HCT116 (cell line): ENCODE results near the gene CKAP4.

ENCODE experiments used
- EZH2 ChIP-seq: fragments of 200-600 bp; sonication (generic); IDR thresholded peaks from 2 replicates; pipeline ENCODE4 v1.6.1; 2017; ENCODE audit warnings: antibody characterized with exemption, mixed run types
- POLR2A ChIP-seq: IDR thresholded peaks from 2 replicates; pipeline ENCODE4 v1.7.0; 2011; ENCODE audit warnings: borderline replicate concordance; ENCODE audit not compliant: insufficient read depth, insufficient read length; ENCODE audit errors: extremely low read depth
- SRF ChIP-seq: IDR thresholded peaks from 2 replicates; pipeline ENCODE4 v1.6.1; 2012; ENCODE audit warnings: low read depth
- TF ChIP-seq, protein P1 (sequence below), 3 experiments: fragments of 200-600 bp in 1 of 3; sonication (generic) in 1 of 3; IDR thresholded peaks in 2 of 3; conservative IDR thresholded peaks in 1 of 3; 2 replicates each; pipeline ENCODE4 v1.5.1; 2012 to 2017; ENCODE audit warnings: low read depth in 2 of 3, low read length in 2 of 3, antibody characterized with exemption in 1 of 3, borderline replicate concordance in 1 of 3, control low read depth in 1 of 3, mild to moderate bottlenecking in 1 of 3, mixed read lengths in 1 of 3, mixed run types in 1 of 3, moderate library complexity in 1 of 3; ENCODE audit not compliant: insufficient read depth in 1 of 3

DNA sequence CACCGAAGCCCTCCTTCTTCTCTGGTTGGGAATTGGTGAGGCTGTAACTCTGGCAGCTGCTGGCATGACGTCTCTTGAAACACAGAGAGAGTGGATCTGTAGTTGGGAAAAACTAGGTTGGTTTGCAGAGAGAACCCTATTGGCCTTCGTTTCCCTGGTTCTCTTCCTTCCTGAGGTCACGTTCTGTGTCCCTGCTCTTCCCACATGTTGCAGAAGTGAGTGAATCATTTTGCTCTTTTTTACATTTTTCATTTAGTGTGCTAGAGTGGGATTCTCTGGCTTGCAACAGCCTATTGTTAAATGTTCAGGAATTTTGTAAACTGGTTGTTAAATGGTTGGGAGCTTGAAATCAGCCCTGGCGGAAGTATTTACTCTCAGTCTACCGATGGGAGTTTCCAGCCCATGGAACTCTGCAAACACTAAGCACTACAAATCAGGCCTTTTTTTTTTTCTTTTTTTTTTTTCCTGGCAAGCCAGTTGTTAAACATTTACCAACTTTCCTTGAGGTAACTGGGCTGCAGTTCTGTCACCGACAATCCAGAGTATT is 26.8 kb upstream of the CKAP4 start:
- TF ChIP-seq, protein P1, sequence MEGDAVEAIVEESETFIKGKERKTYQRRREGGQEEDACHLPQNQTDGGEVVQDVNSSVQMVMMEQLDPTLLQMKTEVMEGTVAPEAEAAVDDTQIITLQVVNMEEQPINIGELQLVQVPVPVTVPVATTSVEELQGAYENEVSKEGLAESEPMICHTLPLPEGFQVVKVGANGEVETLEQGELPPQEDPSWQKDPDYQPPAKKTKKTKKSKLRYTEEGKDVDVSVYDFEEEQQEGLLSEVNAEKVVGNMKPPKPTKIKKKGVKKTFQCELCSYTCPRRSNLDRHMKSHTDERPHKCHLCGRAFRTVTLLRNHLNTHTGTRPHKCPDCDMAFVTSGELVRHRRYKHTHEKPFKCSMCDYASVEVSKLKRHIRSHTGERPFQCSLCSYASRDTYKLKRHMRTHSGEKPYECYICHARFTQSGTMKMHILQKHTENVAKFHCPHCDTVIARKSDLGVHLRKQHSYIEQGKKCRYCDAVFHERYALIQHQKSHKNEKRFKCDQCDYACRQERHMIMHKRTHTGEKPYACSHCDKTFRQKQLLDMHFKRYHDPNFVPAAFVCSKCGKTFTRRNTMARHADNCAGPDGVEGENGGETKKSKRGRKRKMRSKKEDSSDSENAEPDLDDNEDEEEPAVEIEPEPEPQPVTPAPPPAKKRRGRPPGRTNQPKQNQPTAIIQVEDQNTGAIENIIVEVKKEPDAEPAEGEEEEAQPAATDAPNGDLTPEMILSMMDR (IDR thresholded peaks at IDR 0.05 in 2 of 3, conservative IDR thresholded peaks at IDR 0.05 in 1 of 3; ENCODE audit: borderline replicate concordance in 1 of 3, insufficient read depth in 1 of 3, low read depth in 2 of 3, low read length in 2 of 3) = no peak
- TF ChIP-seq SRF (no peak), EZH2 (no peak), POLR2A (no peak)
